ENCODE measurements around the gene ALKBH7. TPM values are rescaled to one million over a fixed set of nuclear protein-coding genes. Genes with fewer than 3 reads are reported as not detected.

The ALKBH7 gene
- polyA plus RNA-seq, 1 donor (not counting 4 experiments of a cell fraction or from before 2014, with no cell fraction given) = 9.8 TPM

- Histone ChIP-seq H2AFZ (ENCODE audit: control insufficient read depth, low read length) (peak overlapping the region; percentile 49), H3K4me1 (ENCODE audit: control insufficient read depth, extremely low read depth, insufficient read depth, low read length) (peaks cover 10% of the 10 kb centered on the region), H3K79me2 (ENCODE audit: control insufficient read depth, insufficient read depth, low read length) (no peaks in the 10 kb centered on the region), H4K20me1 (ENCODE audit: control insufficient read depth, extremely low read depth, insufficient read depth, low read length) (no peaks in the 10 kb centered on the region), H3K27me3 (ENCODE audit: control insufficient read depth, extremely low read depth, insufficient read depth, low read length) (no peaks in the 10 kb centered on the region), H3K4me3 (ENCODE audit: control insufficient read depth in 2 of 3, extremely low read depth in 1 of 3, insufficient read depth in 2 of 3, low read depth in 1 of 3, low read length in 3 of 3) (peak overlapping the region; percentile 43 to 58 (median 45)), H3K36me3 (ENCODE audit: control insufficient read depth in 2 of 2, extremely low read depth in 1 of 2, insufficient read depth in 2 of 2, low read length in 2 of 2) (peaks cover 0 to 3% of the 10 kb centered on the region in 2 experiments), H3K9me3 (ENCODE audit: control insufficient read depth, low read depth, low read length) (no peaks in the 10 kb centered on the region), H3K9me1 (ENCODE audit: control insufficient read depth, extremely low read depth, insufficient read depth, low read length) (no peaks in the 10 kb centered on the region), H3K4me2 (ENCODE audit: control insufficient read depth, extremely low read depth, insufficient read depth, low read depth, low read length) (peak overlapping the region; percentile 77), H3K9ac (ENCODE audit: control insufficient read depth, extremely low read depth, insufficient read depth, low read length) (peak overlapping the region; percentile 18), H3K27ac (ENCODE audit: control insufficient read depth, insufficient read depth, low read length) (peak overlapping the region; percentile 2)
- TF ChIP-seq CTCF (optimal IDR thresholded peaks at IDR 0.05 in 1 of 3, IDR thresholded peaks at IDR 0.05 in 1 of 3, conservative IDR thresholded peaks at IDR 0.05 in 1 of 3; ENCODE audit: extremely low read depth in 1 of 3, insufficient read depth in 2 of 3, low read length in 3 of 3) (no peak), EZH2 (IDR thresholded peaks at IDR 0.05; ENCODE audit: low read length) (no peak)
- FAIRE-seq (no peak), DNase-seq (ENCODE audit: low read depth, low spot score) (no peak)
- dilution Hi-C loops (cut with MboI; ENCODE audit: extremely low pct_ligation_motif_present, low sequenced_read_pairs) = no loop called here
These were observed 1.2 kb downstream of the ALKBH7 start for GRCh38 chr19:6373813-6374108.

DNA sequence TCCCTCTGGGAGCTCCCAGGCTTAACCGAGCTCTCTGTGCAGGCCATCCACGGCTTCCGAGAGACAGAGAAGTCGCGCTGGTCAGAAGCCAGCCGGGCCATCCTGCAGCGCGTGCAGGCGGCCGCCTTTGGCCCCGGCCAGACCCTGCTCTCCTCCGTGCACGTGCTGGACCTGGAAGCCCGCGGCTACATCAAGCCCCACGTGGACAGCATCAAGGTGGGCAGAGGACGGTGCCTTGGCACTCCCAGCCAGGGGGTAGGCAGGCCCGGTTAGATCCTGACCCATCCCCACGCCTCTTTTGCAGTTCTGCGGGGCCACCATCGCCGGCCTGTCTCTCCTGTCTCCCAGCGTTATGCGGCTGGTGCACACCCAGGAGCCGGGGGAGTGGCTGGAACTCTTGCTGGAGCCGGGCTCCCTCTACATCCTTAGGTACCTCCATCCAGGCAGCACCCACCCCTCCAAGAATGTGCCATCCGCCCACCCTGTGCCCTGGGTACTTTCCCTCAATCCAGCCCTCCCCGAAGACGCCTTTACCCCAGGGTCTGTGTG is 1.6 kb downstream of the ALKBH7 start:
- Histone ChIP-seq H3K4me1 (ENCODE audit: control insufficient read depth, extremely low read depth, insufficient read depth, low read length) (peaks cover 10% of the 10 kb centered on the region), H3K79me2 (ENCODE audit: control insufficient read depth, insufficient read depth, low read length) (no peaks in the 10 kb centered on the region), H3K27ac (ENCODE audit: control insufficient read depth, insufficient read depth, low read length) (no peak overlapping the region), H2AFZ (ENCODE audit: control insufficient read depth, low read length) (no peak overlapping the region), H3K4me2 (ENCODE audit: control insufficient read depth, extremely low read depth, insufficient read depth, low read depth, low read length) (peak overlapping the region; percentile 77), H3K9ac (ENCODE audit: control insufficient read depth, extremely low read depth, insufficient read depth, low read length) (no peak overlapping the region), H3K27me3 (ENCODE audit: control insufficient read depth, extremely low read depth, insufficient read depth, low read length) (no peaks in the 10 kb centered on the region), H3K4me3 (ENCODE audit: control insufficient read depth in 2 of 3, extremely low read depth in 1 of 3, insufficient read depth in 2 of 3, low read depth in 1 of 3, low read length in 3 of 3) (peak overlapping the region in 1 of 3 experiments; percentile 45), H3K9me3 (ENCODE audit: control insufficient read depth, low read depth, low read length) (no peaks in the 10 kb centered on the region), H3K36me3 (ENCODE audit: control insufficient read depth in 2 of 2, extremely low read depth in 1 of 2, insufficient read depth in 2 of 2, low read length in 2 of 2) (peaks cover 0 to 2% of the 10 kb centered on the region in 2 experiments), H3K9me1 (ENCODE audit: control insufficient read depth, extremely low read depth, insufficient read depth, low read length) (no peaks in the 10 kb centered on the region), H4K20me1 (ENCODE audit: control insufficient read depth, extremely low read depth, insufficient read depth, low read length) (no peaks in the 10 kb centered on the region)
- TF ChIP-seq EZH2 (IDR thresholded peaks at IDR 0.05; ENCODE audit: low read length) (no peak), CTCF (optimal IDR thresholded peaks at IDR 0.05 in 1 of 3, IDR thresholded peaks at IDR 0.05 in 1 of 3, conservative IDR thresholded peaks at IDR 0.05 in 1 of 3; ENCODE audit: extremely low read depth in 1 of 3, insufficient read depth in 2 of 3, low read length in 3 of 3) (no peak)
- FAIRE-seq = no peak
- dilution Hi-C loops (cut with MboI; ENCODE audit: extremely low pct_ligation_motif_present, low sequenced_read_pairs) = no loop called here
- no peak for DNase-seq (ENCODE audit: low read depth, low spot score)

All from keratinocyte (primary cell).